ENCODE data around the gene FBXL13.
A peak's percentile ranks its signal among the peaks of the same experiment; 100 is the strongest.
"Not testable (repeated sequence)": the region's sequence is repeated elsewhere in the genome, so short reads cannot be mapped to it uniquely, and the experiment has no call there.

FBXL13 gene

GRCh38 chr7:102819151-102819550 lies 255.4 kb downstream of the FBXL13 start:
- no peak for DNase-seq (ENCODE audit: low read depth)

- no peak for DNase-seq (ENCODE audit: low read depth)
Observed at GRCh38 chr7:102817616-102818573, 256.7 kb downstream of the FBXL13 start.

DNA sequence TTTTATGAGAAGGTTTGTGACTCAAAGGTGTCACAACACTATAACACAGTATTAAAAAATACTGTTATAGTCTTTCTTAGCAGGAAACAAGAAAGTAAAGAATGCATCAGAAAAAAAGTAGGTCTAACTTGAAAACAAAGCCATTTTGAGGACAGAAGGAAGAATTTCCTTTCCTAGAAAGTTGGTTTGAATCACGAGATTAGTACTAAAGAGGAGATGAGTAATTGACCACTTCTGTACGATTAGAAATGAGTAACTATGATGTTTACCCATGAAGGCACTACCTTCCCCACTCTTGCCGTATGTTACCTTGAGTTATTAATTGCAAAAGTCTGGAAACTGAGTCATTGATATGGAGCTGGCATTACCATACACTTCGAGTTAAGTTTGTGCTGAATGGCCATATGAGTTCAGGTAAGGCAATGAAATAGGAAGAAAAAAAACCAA lies 260.5 kb downstream of the FBXL13 start:
- DNase-seq (ENCODE audit: low read depth), result peak; percentile 86

DNA sequence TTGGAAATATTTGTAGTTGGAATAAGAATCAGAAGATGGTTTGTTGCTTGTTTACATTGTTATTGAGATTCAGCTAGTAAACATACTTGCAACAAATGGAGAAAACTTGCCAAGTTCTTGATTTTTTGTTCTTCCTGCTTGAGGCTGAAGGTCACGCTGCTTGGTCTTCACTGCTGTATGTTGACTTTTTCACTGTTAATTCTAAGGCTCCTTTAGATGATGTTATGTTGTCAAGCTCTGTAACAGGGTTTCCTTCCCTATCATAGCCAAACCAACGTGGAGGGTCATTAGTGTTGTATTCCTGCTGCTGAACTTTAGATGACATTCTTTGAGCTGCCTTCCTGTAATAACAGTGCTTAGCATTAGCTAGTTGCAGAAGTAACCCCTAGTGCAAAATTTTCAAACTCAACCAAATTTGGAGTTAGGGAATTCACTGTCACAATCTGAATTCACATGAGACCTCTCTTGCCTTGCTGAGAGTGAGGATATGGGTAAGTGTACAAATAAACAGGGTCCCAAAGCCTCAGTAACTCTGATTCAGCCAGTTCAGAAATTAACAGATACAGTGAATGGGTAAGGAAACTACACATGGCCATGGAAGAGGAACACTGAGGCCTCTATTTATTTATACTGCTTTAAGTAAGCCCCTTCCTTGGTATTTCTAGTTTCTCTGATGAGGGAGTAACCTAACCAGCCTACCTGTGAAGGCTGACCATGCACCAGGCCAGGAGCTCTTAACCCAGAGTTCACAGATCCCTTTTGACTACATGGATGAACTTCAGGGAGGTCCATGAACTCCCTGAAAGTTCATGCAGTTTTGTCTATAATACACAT lies 261.2 kb downstream of the FBXL13 start:
- DNase-seq (ENCODE audit: low read depth), result no peak

DNA sequence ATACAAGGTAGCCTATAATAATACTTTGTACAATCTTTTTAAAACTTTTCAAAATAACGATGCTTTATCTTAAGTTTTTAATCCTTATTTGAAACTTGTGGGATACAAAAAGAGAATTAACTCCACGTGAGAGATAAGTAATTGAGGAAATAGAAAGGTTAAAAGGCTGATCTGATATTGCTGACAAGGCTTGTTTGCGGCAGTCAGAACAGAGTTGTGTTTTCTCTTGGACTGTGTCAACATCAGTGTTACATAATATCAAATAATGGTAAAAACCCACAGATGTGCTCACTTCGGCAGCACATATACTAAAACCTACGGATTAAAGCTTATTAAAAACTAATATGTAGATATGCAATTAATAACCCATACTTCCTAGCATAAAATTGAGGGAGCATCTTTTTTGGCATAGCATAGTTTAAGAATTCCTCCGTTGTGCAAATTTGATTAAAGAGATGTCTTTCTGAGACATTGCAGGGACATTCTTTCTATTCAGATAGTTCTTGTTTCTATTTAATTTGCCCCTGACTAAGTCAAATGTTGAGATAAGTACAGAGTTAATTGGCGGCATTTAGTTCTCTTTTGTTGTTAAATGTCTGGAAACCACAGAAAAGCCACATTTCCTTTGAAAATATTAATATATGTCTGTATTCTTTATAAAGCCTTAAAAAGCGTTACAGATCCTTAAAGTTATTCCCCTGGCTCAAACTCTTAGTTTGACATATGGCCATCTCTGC lies 262.5 kb downstream of the FBXL13 start:
- no peak for DNase-seq (ENCODE audit: low read depth)

DNA sequence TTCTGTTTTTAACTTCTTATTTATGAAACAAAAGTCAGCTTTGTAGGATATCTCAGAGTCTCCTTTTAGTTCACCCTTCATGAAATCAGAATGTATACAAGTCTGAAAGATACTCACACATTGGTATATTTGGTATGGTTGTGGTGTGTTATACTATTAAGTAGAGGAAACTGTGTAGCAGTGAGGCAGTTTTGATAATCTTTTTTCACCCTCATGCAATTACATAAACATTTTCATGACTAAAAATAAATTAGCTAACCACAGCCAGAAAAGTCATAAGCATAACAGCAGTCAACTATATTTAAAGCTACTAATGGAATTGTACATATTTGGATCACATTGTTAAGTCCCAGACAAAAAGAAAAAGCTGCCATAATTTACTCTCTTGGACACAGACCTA lies 263.7 kb downstream of the FBXL13 start:
- no peak for DNase-seq (ENCODE audit: low read depth)

- DNase-seq (ENCODE audit: low read depth), result no peak
Observed at GRCh38 chr7:102806613-102807012, 268.0 kb downstream of the FBXL13 start.

DNA sequence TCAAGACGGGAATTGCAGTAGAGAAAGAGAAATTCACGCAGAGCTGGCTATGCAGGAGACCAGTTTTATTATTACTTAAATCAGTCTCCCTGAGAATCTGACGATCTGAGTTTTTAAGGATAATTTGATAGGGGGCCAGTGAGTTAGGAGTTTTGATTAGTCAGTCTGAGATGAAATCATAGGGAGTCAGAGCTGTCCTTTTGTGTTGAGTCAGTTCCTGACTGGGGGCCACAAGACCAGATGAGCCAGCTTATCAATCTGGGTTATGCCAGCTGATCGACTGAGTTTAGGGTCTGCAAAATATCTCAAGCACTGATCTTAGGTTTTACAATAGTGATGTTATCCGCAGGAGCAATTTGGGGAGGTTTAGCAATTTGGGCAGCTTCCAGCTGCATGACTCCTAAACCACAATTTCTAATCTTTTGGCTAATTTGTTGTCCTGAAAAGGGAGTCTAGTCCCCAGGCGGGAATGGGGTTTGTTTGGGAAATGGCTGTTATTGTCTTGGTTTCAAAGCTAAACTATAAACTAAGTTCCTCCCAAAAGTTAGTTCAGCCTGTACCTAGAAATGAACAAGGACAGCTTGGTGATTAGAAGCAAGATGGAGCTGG lies 278.5 kb downstream of the FBXL13 start:
- peak; percentile 30 for DNase-seq (ENCODE audit: low read depth)

GRCh38 chr7:102794567-102794966 lies 280.0 kb downstream of the FBXL13 start:
- DNase-seq (ENCODE audit: low read depth), result peak; percentile 63

DNA sequence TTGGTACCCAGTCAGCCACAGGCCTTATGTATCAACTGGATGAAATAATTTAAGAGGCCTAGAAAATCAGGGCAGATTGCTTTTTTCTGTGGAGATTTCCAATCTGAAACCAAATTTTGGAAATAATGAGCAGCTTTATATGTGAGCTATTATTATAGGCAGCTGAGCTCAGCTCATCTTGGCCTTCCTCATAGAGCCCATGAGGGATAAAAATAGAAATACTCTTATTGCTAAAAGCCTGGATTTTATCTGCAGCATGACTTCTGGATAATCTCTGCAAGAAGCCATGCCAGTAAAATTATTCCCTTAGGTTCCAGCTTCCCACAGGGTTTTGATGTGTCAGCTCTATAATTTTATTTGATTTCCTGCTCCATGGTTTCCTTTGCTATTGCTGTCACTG lies 282.8 kb downstream of the FBXL13 start:
- not testable (repeated sequence) for DNase-seq (ENCODE audit: low read depth)

DNA sequence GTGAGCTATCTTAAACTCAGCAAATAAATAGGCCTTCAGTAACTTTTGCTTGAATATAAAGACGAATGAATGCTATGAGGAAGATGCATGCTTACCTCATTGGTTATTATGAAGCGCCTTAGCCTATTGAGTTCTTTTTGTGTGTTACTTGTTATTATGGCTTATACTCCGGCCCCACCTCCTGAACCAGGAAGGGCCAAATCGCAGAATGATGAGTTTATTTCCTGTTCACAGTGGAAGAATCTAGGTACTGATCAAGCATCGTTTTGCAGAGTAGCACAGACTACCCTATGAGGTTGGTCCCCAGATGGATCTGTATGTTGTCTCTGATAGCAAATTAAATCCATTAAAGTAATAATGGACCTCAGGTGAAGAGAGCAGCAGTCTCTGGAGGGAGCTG lies 283.2 kb downstream of the FBXL13 start:
- DNase-seq (ENCODE audit: low read depth), result peak; percentile 17

- DNase-seq (ENCODE audit: low read depth), result not testable (repeated sequence)
Observed at GRCh38 chr7:102790364-102791100, 284.1 kb downstream of the FBXL13 start.

DNA sequence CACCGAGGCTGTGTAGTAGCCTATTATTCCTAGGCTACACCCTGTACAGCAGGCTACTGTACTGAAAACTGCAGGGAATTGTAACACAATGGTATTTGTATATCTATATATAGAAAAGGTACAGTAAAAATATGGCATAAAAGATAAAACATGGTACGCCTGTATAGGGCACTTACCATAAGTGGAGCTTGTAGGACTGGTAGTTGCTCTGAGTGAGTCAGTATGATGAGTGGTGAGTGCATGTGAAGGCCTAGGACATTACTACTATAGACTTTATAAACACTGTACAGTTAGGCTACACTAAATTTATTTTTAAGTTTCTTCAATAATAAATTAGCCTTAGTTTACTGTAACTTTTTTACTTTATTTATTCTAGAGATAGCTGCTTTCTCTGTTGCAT lies 285.8 kb downstream of the FBXL13 start:
- not testable (repeated sequence) for DNase-seq (ENCODE audit: low read depth)

- DNase-seq (ENCODE audit: low read depth), result not testable (repeated sequence)
Observed at GRCh38 chr7:102780926-102781325, 293.7 kb downstream of the FBXL13 start.

GRCh38 chr7:102778663-102779062 lies 295.9 kb downstream of the FBXL13 start:
- not testable (repeated sequence) for DNase-seq (ENCODE audit: low read depth)

GRCh38 chr7:102776217-102776616 lies 298.4 kb downstream of the FBXL13 start:
- DNase-seq (ENCODE audit: low read depth), result not testable (repeated sequence)

DNA sequence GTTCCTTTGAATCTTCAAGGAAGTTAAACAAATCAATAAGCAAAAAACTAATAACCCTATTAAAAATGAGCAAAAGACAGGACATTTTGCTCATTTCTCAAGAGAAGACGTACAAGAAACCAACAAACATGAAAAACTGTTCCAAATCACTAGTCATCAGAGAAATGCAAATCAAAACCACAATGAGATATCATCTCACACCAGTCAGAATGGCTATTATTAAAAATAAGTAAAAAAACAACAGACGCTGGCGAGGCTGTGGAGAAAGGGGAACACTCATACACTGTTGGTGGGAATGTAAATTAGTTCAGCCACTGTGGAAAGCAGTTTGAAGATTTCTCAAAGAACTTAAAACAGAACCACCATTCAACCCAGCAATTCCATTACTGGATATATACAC lies 304.1 kb downstream of the FBXL13 start:
- DNase-seq (ENCODE audit: low read depth), result not testable (repeated sequence)

- not testable (repeated sequence) for DNase-seq (ENCODE audit: low read depth)
Observed at GRCh38 chr7:102769657-102770192, 304.9 kb downstream of the FBXL13 start.

DNA sequence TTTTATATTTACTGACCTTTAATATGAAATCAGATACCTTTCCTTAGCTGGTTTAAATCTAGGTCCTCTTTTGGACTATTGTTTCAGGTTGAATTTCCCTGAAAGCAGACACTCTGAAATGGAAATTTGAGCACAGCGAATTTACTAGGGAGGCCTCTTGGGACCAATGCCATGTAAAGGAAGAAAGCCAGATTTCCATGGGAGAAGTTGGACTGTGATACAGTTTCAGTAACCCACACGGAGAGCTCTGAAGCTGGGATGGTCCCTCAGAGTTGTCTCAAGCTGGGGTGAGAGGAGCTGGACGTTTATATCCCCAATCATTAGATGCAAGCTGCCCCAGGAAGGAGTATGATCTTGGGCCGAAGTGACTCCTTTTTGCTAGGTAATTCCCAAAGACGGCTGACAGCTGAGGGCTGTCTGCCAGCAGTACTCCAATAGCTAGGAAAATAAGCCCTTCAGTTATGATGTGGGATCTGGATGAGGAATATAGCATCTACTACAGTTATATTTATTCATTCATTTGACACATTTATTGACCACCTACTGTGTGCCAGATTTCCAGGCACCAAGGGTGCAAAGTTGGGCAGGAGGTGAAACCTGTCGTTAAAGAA lies 311.2 kb downstream of the FBXL13 start:
- not testable (repeated sequence) for DNase-seq (ENCODE audit: low read depth)

Measured in iris pigment epithelial cell (primary cell).